HepG2 (cell line): ENCODE results near the gene JMJD8. TPM values are rescaled to one million over a fixed set of nuclear protein-coding genes. Genes with fewer than 3 reads are reported as not detected.
A peak's percentile ranks its signal among the peaks of the same experiment; 100 is the strongest.

ENCODE experiments used
- AHDC1 ChIP-seq: sonication (generic); formaldehyde crosslinking; IDR thresholded peaks from 2 replicates; pipeline ENCODE4 v1.5.1; 2020; ENCODE audit warnings: mild to moderate bottlenecking, missing genetic modification reagents, borderline replicate concordance
- ELK4 ChIP-seq: sonication (generic); formaldehyde crosslinking; IDR thresholded peaks from 2 replicates; pipeline ENCODE4 v1.9.0; 2021; ENCODE audit warnings: missing genetic modification reagents, borderline replicate concordance
- HOXA3 ChIP-seq: sonication (generic); formaldehyde crosslinking; IDR thresholded peaks from 2 replicates; pipeline ENCODE4 v1.5.0; 2020; ENCODE audit warnings: missing genetic modification reagents
- HOXA5 ChIP-seq: sonication (generic); formaldehyde crosslinking; IDR thresholded peaks from 2 replicates; pipeline ENCODE4 v1.4.0; 2020; ENCODE audit warnings: missing genetic modification reagents
- IKZF5 ChIP-seq: IDR thresholded peaks from 2 replicates; pipeline ENCODE4 v1.6.1; 2018; ENCODE audit warnings: missing genetic modification reagents, mild to moderate bottlenecking, missing compliant biosample characterization
- MXD4 ChIP-seq: IDR thresholded peaks from 2 replicates; pipeline ENCODE4 v1.6.1; 2016; ENCODE audit warnings: mild to moderate bottlenecking, missing biosample characterization, missing genetic modification reagents
- SYNCRIP ChIP-seq: fragments of 200-400 bp; formaldehyde crosslinking; IDR thresholded peaks from 2 replicates; pipeline ENCODE4 v1.6.1; 2018; ENCODE audit warnings: mild to moderate bottlenecking, low read depth, low read length; ENCODE audit not compliant: insufficient read depth
- ZNF414 ChIP-seq: sonication (generic); formaldehyde crosslinking; IDR thresholded peaks from 2 replicates; pipeline ENCODE4 v1.5.0; 2020; ENCODE audit warnings: missing genetic modification reagents
- ZNF512B ChIP-seq: sonication (generic); formaldehyde crosslinking; IDR thresholded peaks from 2 replicates; pipeline ENCODE4 v1.5.1; 2020; ENCODE audit warnings: missing genetic modification reagents, mild to moderate bottlenecking, borderline replicate concordance
- ZNF562 ChIP-seq: sonication (generic); formaldehyde crosslinking; IDR thresholded peaks from 2 replicates; pipeline ENCODE4 v1.8.0; 2022; ENCODE audit warnings: missing genetic modification reagents, borderline replicate concordance
- ZNF687 ChIP-seq: sonication (generic); formaldehyde crosslinking; IDR thresholded peaks from 2 replicates; pipeline ENCODE4 v1.5.1; 2020; ENCODE audit warnings: mild to moderate bottlenecking, missing genetic modification reagents, moderate library complexity
- polyA plus RNA-seq, 8 experiments: library from polyadenylated mRNA; depleted of rRNA in 3 of 8; stranded (reverse) in 7 of 8; unstranded in 1 of 8; fragments of >200 nt; fragmentation: Illumina TruSeq in 4 of 8; extraction: Trizol in 4 of 8; gene quantifications; 2 replicates each; pipeline versions ENCODE4 v1.2.1 to v1.2.3, GENCODE V29; 2011 to 2016; ENCODE audit warnings: low read depth in 4 of 8, missing spikeins in 1 of 8, mixed read lengths in 1 of 8; ENCODE audit not compliant: insufficient read depth in 1 of 8
- total RNA-seq, 5 experiments: library from RNA; depleted of rRNA; stranded (reverse); fragments of >200 nt; fragmentation: Illumina TruSeq; extraction: Trizol; gene quantifications; 2 replicates each; pipeline ENCODE4 v1.2.3, GENCODE V29; 2016; ENCODE audit warnings: low read depth in 1 of 5

JMJD8 gene
- total and polyA plus RNA-seq, 2 of the 13 experiments (the other 11 are each of a cell fraction or from before 2014, with no cell fraction given) = 2.6 to 11.8 TPM

- no peak for TF ChIP-seq ELK4 (CRISPR knock-in tag)
- TF ChIP-seq IKZF5 (CRISPR knock-in tag) = peak; percentile 48; the same call in 1 of the 2 replicates
- TF ChIP-seq ZNF687 (CRISPR knock-in tag) = peak; percentile 82
- TF ChIP-seq HOXA3 (CRISPR knock-in tag) = peak; percentile 63
- TF ChIP-seq ZNF512B (CRISPR knock-in tag) = no peak
- no peak for TF ChIP-seq HOXA5 (CRISPR knock-in tag)
- no peak for TF ChIP-seq MXD4 (CRISPR knock-in tag)
- TF ChIP-seq ZNF562 = no peak
- TF ChIP-seq AHDC1 (CRISPR knock-in tag) = no peak
- TF ChIP-seq SYNCRIP = no peak
- TF ChIP-seq ZNF414 = no peak
Observed at GRCh38 chr16:645852-646678, 38.1 kb downstream of the JMJD8 start (continued).
